GM18526 (cell line): ENCODE data around the gene RIC3.

Source experiments
- POLR2A ChIP-seq: IDR thresholded peaks from 3 replicates; pipeline ENCODE4 v1.6.1; 2011; ENCODE audit not compliant: insufficient read length; ENCODE audit errors: extremely low read depth

The RIC3 gene

DNA sequence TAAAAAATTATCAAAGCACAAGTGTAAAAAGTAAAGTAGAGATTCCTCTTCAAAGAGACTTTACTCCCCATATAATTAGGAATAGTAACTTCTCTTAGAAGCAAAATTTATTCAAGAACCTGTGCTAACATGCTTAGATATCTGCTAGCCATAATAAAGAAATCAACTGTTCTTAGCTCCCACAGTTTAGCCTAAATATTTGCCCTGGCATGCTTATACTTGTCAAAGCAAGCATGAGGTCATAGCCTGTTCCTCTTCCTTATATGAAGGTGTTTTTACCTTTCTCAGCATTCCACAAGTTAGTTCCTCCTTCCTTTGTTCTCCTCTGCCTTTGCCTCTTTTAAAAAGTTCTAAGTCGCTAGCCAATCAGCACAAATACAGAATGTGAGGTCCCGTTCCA is 30.3 kb downstream of the RIC3 start:
- TF ChIP-seq POLR2A: no peak

GRCh38 chr11:8127447-8127846 is 41.4 kb downstream of the RIC3 start:
- no peak for TF ChIP-seq POLR2A

DNA sequence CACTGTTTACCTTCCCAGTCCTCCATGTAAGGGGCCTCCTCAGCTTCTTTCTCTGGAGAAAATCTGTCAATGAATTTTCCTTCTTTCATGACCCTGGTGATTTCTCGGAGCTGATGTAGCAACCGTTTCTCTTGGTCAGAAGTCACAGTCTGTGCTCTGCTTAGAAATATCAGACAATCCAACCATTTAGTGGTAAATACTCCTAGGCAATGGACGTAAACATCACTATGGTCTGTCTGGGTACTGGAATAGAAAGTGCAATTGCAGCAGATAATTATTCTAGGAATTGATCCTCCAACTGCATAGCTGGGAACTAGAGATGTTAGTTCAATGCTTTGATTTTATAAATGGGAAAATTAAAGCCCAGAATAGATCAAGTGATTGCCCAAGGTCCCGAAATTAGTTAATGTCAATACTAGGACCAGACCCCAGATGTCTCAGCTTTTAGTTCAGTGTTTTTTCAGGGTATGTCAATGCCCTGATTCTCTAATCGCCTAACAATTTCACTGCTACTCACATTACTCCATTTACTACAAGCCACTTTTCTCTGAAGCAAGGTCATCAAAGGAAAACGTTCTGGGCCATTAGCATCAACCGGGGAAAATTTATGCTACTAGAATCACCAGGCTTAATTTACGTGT is 42.1 kb downstream of the RIC3 start:
- TF ChIP-seq POLR2A: no peak

- no peak for TF ChIP-seq POLR2A
These were observed 46.6 kb downstream of the RIC3 start for GRCh38 chr11:8122173-8122764.

DNA sequence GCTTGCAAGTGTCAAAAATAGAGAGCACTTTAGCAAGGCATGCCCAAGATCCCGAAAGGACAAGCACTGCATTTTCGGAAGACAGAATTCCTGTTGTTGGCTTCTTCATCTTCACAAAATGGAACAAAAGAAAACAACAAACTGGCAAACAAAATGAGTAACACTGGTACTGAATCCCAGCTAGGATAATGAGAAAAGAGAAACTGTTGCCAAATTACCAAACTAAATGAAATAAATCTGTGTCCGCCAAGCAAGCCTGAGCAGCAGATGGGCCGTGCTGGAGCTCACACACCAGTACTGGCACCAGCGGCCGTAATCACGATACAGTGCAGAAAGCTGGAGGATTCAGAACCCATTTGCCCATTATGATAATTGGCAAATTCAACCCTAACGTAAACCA is 57.2 kb downstream of the RIC3 start:
- TF ChIP-seq POLR2A: no peak

DNA sequence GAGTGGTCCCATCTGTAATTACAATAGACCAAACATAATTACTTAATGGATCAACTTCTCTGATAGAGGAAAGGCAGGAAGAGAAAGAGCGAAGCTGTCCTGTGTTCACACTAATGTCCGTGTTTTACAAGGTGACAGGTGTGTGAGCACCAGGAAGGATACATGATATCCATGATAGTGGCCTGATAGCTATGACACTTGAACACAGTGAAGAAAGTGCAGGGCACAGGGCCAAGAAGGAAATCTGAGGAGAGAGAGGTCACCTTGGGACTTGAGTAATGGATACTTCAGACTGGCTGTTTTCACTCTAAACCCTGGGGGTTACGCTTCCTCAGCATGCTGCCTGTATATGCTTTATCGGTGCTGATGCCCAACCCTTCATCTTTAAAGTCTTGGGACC is 58.4 kb downstream of the RIC3 start:
- TF ChIP-seq POLR2A: no peak

DNA sequence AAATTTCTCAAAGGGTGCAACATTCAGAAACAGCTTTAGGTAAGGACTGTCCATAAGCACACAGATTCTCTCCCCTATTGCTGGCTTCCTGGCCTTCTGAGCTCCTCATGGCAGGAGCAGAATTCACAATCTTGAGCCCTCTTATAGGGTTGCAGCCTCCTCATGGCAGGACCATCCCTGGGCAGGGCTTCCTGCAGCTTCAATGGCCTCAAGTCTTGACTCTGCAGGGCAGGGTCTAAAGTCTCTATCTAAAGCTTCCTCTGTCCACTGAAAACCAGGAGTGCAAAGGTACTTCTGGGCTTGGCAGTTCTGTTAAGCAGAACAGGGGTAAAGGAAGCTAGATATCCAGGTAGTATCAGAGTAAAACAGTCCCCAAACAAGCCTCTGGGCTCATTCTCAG is 59.1 kb downstream of the RIC3 start:
- no peak for TF ChIP-seq POLR2A

DNA sequence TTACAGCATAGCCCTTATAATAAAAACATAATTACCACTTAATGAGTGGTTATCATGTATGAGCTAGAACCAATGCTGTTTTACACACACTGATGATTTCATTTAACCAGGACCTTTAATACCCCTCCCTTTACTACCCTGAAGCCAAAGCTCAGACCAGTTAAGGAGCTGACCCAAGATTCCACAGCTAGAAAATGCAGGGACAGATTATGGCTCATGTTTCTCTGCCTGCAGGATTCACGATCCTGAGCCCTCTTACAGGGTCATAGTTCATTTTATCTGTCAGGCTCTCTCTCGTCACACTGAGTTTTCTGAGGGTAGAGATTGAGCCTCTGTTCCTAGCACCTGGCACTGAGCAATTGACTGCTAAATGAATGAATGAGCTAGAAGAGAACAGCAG is 60.4 kb downstream of the RIC3 start:
- TF ChIP-seq POLR2A: no peak

DNA sequence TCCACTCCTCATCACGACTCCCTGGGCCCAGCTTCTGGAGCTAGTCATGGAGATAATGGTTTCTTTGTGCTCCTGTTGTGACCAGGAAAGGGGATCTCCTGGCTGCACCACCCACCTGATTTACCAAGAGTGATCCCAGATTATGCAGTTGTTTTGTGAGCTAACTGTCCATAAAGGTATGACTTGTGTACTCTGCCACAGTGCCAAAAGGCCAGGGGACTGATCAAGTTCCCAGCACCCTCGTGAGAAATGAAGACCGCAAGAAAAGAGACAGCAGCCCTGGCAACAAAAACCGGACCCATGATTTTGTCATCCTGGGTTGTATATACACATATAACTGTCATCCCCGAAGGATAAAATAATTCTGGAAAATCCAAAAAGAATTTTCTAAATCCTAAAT is 61.2 kb downstream of the RIC3 start:
- TF ChIP-seq POLR2A: no peak

DNA sequence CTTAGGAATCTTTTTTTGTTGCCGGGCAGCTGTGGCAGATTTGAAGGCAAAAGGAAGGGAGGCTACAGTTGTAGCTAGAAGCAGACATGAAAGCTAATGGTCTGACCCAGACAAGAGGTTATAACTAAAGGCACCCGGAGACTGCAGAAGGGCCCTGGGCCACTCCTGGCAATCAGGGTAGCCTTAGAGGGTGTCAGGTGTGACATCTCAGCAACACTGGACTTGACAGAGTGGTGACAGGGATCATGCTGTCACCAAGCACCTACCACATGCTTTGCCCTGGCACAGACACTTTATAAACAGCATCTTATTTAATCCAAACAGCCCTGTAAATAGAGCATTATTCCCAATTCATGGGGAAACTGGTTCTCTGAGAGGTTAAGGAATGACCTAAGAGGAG is 62.1 kb downstream of the RIC3 start:
- TF ChIP-seq POLR2A: no peak

DNA sequence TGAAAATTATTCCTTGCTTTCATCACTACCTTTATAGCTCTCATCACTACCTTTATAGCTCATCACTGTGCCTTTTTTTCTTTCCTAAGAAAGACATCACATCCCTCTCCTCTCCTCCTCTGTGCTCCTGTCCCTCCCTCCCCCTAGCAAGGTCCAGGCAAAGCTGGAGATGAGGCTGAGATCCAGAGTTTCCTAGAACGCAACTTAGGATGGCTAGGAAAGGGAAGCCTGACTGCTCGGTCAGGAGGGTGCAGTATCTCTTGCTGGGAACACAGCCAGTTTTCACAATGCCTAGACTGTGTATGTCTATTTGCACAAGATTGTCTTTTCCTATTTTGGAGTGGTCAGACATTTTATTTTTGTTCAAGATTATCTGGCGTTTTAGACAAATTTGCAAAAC is 63.2 kb downstream of the RIC3 start:
- TF ChIP-seq POLR2A: no peak

DNA sequence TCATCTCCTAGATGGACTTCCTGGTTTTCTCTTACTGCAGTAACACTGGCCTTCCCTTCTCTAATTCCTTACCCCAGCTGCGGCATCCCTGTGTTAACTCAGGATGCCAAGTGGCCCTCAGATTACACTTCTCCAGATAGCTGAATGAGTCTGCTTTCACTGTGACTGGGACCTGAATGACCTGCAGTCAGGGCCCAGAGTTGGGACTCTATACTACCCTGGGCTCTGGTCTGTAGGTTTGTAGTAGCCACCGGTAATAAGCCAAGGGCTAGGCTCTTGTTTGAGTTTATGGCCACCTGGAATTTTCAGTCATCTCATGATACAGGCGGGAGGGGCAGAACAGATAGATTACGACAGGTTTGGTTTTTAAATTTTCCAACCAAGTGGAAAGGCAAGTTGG is 63.7 kb downstream of the RIC3 start:
- TF ChIP-seq POLR2A: no peak

- TF ChIP-seq POLR2A: no peak
These were observed 64.9 kb downstream of the RIC3 start for GRCh38 chr11:8103909-8104308.

- no peak for TF ChIP-seq POLR2A
These were observed 65.9 kb downstream of the RIC3 start for GRCh38 chr11:8102965-8103364.

DNA sequence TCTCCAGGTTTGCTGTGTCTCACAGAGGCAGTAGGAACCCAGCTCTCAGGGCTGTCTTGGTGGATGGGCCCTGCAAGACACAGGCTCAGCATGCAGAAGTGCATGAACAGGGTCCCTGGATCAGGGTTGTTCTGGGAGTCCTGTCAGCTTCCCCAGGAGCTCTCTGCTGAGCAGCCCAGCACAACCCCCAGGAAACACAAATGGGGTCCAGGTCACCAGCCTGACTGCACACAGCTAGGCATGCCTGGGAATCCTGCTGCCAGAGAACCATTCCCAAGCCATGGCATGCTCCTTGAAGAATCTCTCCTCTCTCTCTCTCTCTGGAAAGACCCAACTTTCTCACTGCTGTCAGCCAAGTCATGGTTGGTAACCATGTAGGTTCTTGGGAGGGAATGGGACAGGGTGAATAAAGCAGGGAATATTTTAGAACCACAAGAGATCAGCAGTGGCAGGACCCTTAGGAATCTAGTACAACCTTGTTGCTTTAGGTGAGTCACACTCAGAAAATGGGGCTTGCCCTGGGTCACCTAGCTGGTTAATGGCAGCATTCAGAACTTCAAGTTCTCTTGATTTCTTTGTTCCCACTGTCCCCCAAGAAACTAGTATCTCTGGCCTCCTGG is 66.4 kb downstream of the RIC3 start:
- TF ChIP-seq POLR2A: no peak

GRCh38 chr11:8101421-8101820 is 67.4 kb downstream of the RIC3 start:
- no peak for TF ChIP-seq POLR2A

- TF ChIP-seq POLR2A: no peak
These were observed 68.2 kb downstream of the RIC3 start for GRCh38 chr11:8100605-8101004.

GRCh38 chr11:8100158-8100557 is 68.7 kb downstream of the RIC3 start:
- TF ChIP-seq POLR2A: no peak
